A549 (cell line): ENCODE data around the gene HIKESHI. TPM values are rescaled to one million over a fixed set of nuclear protein-coding genes. Genes with fewer than 3 reads are reported as not detected.
A peak's percentile ranks its signal among the peaks of the same experiment; 100 is the strongest.
"Not testable (repeated sequence)": the region's sequence is repeated elsewhere in the genome, so short reads cannot be mapped to it uniquely, and the experiment has no call there.

ENCODE experiments used
- ATAC-seq, 2 experiments: fragments of 200-7000 bp in 1 of 2; fragments of >200 bp in 1 of 2; cut with Nextera tagmentation in 1 of 2; cut with Tn5 transposase in 1 of 2; 3 replicates each; pipeline versions ENCODE4 v1.8.0 to v1.9.1; 2018 to 2020; ENCODE audit warnings: mild to moderate bottlenecking in 1 of 2, moderate library complexity in 1 of 2
- CTCF ChIA-PET: fragments of 300-600 bp; sonication (Branson Sonifier 250); formaldehyde crosslinking; extraction: SDS; loops from one replicate; lab custom pipeline; 2021; ENCODE audit warnings: antibody characterized with exemption, inconsistent platforms; lab: Yijun Ruan, JAX
- POLR2A ChIA-PET: fragments of 350-600 bp; formaldehyde crosslinking; extraction: SDS; loops from one replicate; lab custom pipeline; 2021; ENCODE audit warnings: antibody characterized with exemption, inconsistent platforms; lab: Yijun Ruan, JAX
- DNase-seq, 2 experiments: peaks; one replicate each; pipeline versions ENCODE4 v3.0.0 to v3.0.0-alpha.2; 2011 to 2016; ENCODE audit warnings: low read depth in 1 of 2, low spot score in 1 of 2
- FAIRE-seq: peaks from 2 replicates; lab custom pipeline; 2011; peaks lifted over from hg19 to GRCh38; lab: Jason Lieb, UNC
- H3K27ac ChIP-seq, 2 experiments: fragments of >200 bp; sonication (Bioruptor Twin); formaldehyde crosslinking; 3 replicates each; pipeline ENCODE4 v1.5.1; 2016 to 2017
- H3K4me1 ChIP-seq: fragments of >200 bp; sonication (Bioruptor Twin); formaldehyde crosslinking; 3 replicates; pipeline ENCODE4 v1.6.1; 2016
- H3K4me2 ChIP-seq: fragments of >200 bp; sonication (Bioruptor Twin); formaldehyde crosslinking; 3 replicates; pipeline ENCODE4 v1.6.1; 2016
- H3K4me3 ChIP-seq: fragments of >200 bp; sonication (Bioruptor Twin); formaldehyde crosslinking; 3 replicates; pipeline ENCODE4 v1.5.1; 2016
- H3K9me3 ChIP-seq: fragments of >200 bp; sonication (Bioruptor Twin); formaldehyde crosslinking; 3 replicates; pipeline ENCODE4 v1.6.1; 2016
- CBX8 ChIP-seq: fragments of 200-600 bp; sonication (generic); IDR thresholded peaks from 2 replicates; pipeline ENCODE4 v1.6.1; 2016
- EHF ChIP-seq: fragments of 250-450 bp; sonication (Bioruptor Pico); IDR thresholded peaks from 2 replicates; pipeline ENCODE4 v1.5.0; 2020; ENCODE audit warnings: mild to moderate bottlenecking
- EHMT2 ChIP-seq: fragments of 200-600 bp; sonication (generic); IDR thresholded peaks from 2 replicates; pipeline ENCODE4 v1.6.1; 2016; ENCODE audit warnings: antibody characterized with exemption, low read depth, mild to moderate bottlenecking, moderate library complexity
- EP300 ChIP-seq, 2 experiments: fragments of >200 bp; sonication (Bioruptor Twin); formaldehyde crosslinking; IDR thresholded peaks; 2 replicates in 1 of 2; 3 replicates in 1 of 2; pipeline ENCODE4 v1.6.1; 2016 to 2017
- HEYL ChIP-seq: fragments of 250-450 bp; sonication (Bioruptor Pico); IDR thresholded peaks from 2 replicates; pipeline ENCODE4 v1.8.0; 2021; ENCODE audit warnings: mild to moderate bottlenecking, moderate library complexity
- HOXA7 ChIP-seq: fragments of 250-450 bp; sonication (Bioruptor Pico); IDR thresholded peaks from 2 replicates; pipeline ENCODE4 v1.5.0; 2020; ENCODE audit warnings: mild to moderate bottlenecking, moderate library complexity
- HOXB5 ChIP-seq: fragments of 250-450 bp; sonication (Bioruptor Pico); IDR thresholded peaks from 2 replicates; pipeline ENCODE4 v1.5.0; 2020; ENCODE audit warnings: mild to moderate bottlenecking, moderate library complexity
- MAFK ChIP-seq: fragments of 450-650 bp; IDR thresholded peaks from 2 replicates; pipeline ENCODE4 v1.6.1; 2014; ENCODE audit not compliant: partially characterized antibody
- NFE2L2 ChIP-seq: fragments of 150-350 bp; conservative IDR thresholded peaks from 2 replicates; pipeline ENCODE4 v1.6.1; 2014; ENCODE audit warnings: low read length
- NPAS2 ChIP-seq: fragments of 250-450 bp; sonication (Bioruptor Pico); IDR thresholded peaks from 2 replicates; pipeline ENCODE4 v1.8.0; 2022; ENCODE audit warnings: mild to moderate bottlenecking, moderate library complexity, borderline replicate concordance
- NR3C1 ChIP-seq: fragments of >200 bp; sonication (Bioruptor Twin); formaldehyde crosslinking; IDR thresholded peaks from 3 replicates; pipeline ENCODE4 v1.6.1; 2017
- POLR2A ChIP-seq: IDR thresholded peaks from 2 replicates; pipeline ENCODE4 v1.6.1; 2012; ENCODE audit warnings: mild to moderate bottlenecking, low read length
- RNF2 ChIP-seq: fragments of 200-600 bp; sonication (generic); IDR thresholded peaks from 2 replicates; pipeline ENCODE4 v1.6.1; 2016; ENCODE audit warnings: low read depth, mild to moderate bottlenecking, antibody characterized with exemption, moderate library complexity, borderline replicate concordance
- TFCP2L1 ChIP-seq: fragments of 250-450 bp; sonication (Bioruptor Pico); IDR thresholded peaks from 2 replicates; pipeline ENCODE4 v1.5.0; 2021; ENCODE audit warnings: mild to moderate bottlenecking
- ZC3H11A ChIP-seq: fragments of 450-650 bp; IDR thresholded peaks from 2 replicates; pipeline ENCODE4 v1.6.1; 2014; ENCODE audit warnings: antibody characterized with exemption, mild to moderate bottlenecking
- WGBS: methylation state at CpG from one replicate; pipeline ENCODE4 v1.1.6; 2017; ENCODE audit errors: missing lambda C conversion rate; 5-methylcytosine and 5-hydroxymethylcytosine counted together
- polyA plus RNA-seq, 4 experiments: library from polyadenylated mRNA; depleted of rRNA in 3 of 4; stranded (reverse); fragments of >200 nt; fragmentation: RNase III in 1 of 4; extraction: RNeasy Plus Mini Kit Qiagen cat#74134 plus additional on column Dnase treatment in 1 of 4; gene quantifications; 2 replicates in 3 of 4; 3 replicates in 1 of 4; pipeline ENCODE4 v1.2.3, GENCODE V29; 2011 to 2017
- TF ChIP-seq, protein P1 (sequence below): fragments of 250-450 bp; sonication (Bioruptor Pico); IDR thresholded peaks from 2 replicates; pipeline ENCODE4 v1.5.0; 2021; ENCODE audit warnings: mild to moderate bottlenecking, moderate library complexity, borderline replicate concordance
- TF ChIP-seq, protein P2 (sequence below): fragments of >200 bp; sonication (Bioruptor Twin); formaldehyde crosslinking; IDR thresholded peaks from 3 replicates; pipeline ENCODE4 v1.6.1; 2016
- TF ChIP-seq, protein P3 (sequence below): IDR thresholded peaks from 2 replicates; pipeline ENCODE4 v1.6.1; 2012; ENCODE audit warnings: low read depth, borderline replicate concordance

Gene HIKESHI
- polyA plus RNA-seq, 2 of the 4 experiments (the other 2 are of a cell fraction): 39.6 to 101 TPM

DNA sequence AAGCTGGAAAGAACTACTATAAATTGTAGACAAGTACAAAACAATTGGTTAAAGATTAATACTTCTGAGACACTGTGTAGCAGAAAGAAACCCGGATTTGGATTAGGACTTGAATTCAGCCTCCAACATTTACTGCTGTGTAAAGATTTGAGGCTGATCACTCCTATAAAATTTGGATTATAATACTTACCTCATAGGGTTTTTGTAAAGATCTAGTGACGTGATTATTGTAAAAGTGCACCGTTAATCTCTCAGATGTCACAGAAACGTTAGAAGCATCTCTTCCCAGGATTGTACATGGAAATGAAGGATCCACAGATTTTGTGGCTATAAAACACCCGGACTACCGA lies 323 bp upstream of the HIKESHI start:
- no peaks in the 10 kb centered on the region for H3K9me3 ChIP-seq
- ChIA-PET CTCF (interaction anchor here (1.0 to 2.2 kb wide), 3 partner anchors 10 to 447 kb away, joined by 3 to 18 read pairs (median 4); partner anchors contain the start of gene CCDC83), POLR2A (no interaction called here)
- ATAC-seq (peak in 1 of 2 experiments; percentile 8; a peak in 2 of 6 replicates), FAIRE-seq (no peak), DNase-seq (no peak)
- no peak for TF ChIP-seq RNF2
- TF ChIP-seq EP300 (IDR thresholded peaks at IDR 0.05): no peak
- no peak for TF ChIP-seq EHF (CRISPR knock-in tag)
- no peak for TF ChIP-seq HEYL
- no peak for TF ChIP-seq EHMT2
- peaks cover 15% of the 10 kb centered on the region; the same call in 2 of the 3 replicates for H3K4me1 ChIP-seq
- peak overlapping the region; percentile 43 to 59 for H3K27ac ChIP-seq
- peak overlapping the region; percentile 69 for H3K4me2 ChIP-seq
- H3K4me3 ChIP-seq: peak overlapping the region; percentile 66
- WGBS: under 1% methylated on average over 6 of the region's 6 CpGs

DNA sequence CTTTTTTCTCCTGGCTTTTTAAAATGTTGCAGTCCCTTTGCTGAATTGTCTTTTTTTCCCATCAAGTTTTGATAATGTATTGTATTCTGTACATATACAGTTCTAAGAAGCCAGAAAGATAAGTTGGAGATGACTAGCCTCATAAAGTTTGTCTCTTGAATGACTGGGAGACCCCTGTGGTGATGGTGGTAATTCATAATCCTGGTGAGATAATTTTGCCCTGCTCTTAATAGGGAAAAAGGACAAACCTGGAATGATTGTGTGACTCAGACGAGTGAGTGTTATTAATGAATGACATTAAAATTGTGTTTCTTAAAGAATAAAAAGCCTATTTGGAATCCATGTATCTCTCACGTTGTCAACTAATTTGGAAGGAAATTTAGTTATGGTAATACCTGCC lies 1.2 kb downstream of the HIKESHI start:
- Histone ChIP-seq H3K4me2 (peak overlapping the region; percentile 86), H3K4me3 (peak overlapping the region; percentile 66), H3K9me3 (no peaks in the 10 kb centered on the region), H3K4me1 (peaks cover 15% of the 10 kb centered on the region; the same call in 2 of the 3 replicates), H3K27ac (peak overlapping the region; percentile 83 to 94; a peak in 4 of 6 replicates)
- WGBS: 54% methylated on average over 2 of the region's 2 CpGs
- POLR2A ChIA-PET: no interaction called here
- no peak for DNase-seq
- no peak for FAIRE-seq
- CTCF ChIA-PET: interaction anchor here (1.1 to 1.4 kb wide), 3 partner anchors 11 to 448 kb away, joined by 3 to 6 read pairs (median 4); partner anchors contain the start of gene CCDC83
- no peak for ATAC-seq
- no peak for TF ChIP-seq EHF (CRISPR knock-in tag)
- TF ChIP-seq HOXB5 (CRISPR knock-in tag): no peak
- TF ChIP-seq POLR2A: no peak

DNA sequence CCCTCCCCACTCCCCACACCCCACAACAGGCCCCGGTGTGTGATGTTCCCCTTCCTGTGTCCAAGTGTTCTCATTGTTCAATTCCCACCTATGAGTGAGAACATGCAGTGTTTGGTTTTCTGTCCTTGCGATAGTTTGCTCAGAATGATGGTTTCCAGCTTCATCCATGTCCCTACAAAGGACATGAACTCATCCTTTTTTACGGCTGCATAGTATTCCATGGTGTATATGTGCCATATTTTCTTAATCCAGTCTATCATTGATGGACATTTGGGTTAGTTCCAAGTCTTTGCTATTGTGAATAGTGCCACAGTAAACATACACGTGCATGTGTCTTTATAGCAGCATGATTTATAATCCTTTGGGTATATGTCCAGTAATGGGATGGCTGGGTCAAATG lies 6.7 kb downstream of the HIKESHI start:
- POLR2A ChIA-PET, FAIRE-seq, H3K4me3 ChIP-seq, ATAC-seq, H3K4me2 ChIP-seq, H3K9me3 ChIP-seq, CTCF ChIA-PET, DNase-seq, H3K27ac ChIP-seq, H3K4me1 ChIP-seq: not testable (repeated sequence)
- 93% methylated on average over 4 of the region's 4 CpGs for WGBS

DNA sequence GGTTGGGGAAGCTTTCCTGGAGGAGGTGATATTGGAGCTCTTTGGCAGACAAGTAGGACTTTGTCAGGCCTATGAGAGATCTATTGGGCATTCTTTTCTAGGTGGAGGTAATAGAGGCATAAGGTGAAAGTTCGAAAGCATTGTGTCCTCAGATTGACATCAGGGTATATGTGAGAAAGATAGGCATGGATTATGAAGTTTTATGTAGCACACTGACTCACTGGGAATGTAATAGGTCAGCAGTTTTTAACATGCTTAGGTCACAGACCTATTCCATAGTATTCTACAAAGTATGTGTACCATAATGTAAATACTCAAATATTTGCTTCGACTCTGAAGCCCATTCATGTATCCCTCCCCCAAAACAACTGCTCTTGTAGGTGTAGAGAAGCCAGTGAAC lies 11.8 kb downstream of the HIKESHI start:
- Histone ChIP-seq H3K4me2 (no peak overlapping the region), H3K27ac (no peak overlapping the region), H3K4me1 (no peaks in the 10 kb centered on the region), H3K4me3 (no peak overlapping the region), H3K9me3 (no peaks in the 10 kb centered on the region)
- no peak for FAIRE-seq
- TF ChIP-seq CBX8 (no peak), NR3C1 (no peak), MAFK (peak; percentile 80), HOXB5 (CRISPR knock-in tag) (no peak)
- TF ChIP-seq, protein P1, sequence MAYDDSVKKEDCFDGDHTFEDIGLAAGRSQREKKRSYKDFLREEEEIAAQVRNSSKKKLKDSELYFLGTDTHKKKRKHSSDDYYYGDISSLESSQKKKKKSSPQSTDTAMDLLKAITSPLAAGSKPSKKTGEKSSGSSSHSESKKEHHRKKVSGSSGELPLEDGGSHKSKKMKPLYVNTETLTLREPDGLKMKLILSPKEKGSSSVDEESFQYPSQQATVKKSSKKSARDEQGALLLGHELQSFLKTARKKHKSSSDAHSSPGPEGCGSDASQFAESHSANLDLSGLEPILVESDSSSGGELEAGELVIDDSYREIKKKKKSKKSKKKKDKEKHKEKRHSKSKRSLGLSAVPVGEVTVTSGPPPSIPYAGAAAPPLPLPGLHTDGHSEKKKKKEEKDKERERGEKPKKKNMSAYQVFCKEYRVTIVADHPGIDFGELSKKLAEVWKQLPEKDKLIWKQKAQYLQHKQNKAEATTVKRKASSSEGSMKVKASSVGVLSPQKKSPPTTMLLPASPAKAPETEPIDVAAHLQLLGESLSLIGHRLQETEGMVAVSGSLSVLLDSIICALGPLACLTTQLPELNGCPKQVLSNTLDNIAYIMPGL (CRISPR knock-in tag): no peak
- TF ChIP-seq, protein P2, sequence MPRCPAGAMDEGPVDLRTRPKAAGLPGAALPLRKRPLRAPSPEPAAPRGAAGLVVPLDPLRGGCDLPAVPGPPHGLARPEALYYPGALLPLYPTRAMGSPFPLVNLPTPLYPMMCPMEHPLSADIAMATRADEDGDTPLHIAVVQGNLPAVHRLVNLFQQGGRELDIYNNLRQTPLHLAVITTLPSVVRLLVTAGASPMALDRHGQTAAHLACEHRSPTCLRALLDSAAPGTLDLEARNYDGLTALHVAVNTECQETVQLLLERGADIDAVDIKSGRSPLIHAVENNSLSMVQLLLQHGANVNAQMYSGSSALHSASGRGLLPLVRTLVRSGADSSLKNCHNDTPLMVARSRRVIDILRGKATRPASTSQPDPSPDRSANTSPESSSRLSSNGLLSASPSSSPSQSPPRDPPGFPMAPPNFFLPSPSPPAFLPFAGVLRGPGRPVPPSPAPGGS: no peak
- ChIA-PET CTCF (interaction anchor here (2.0 kb wide), 1 partner anchor 11 kb away, joined by 6 read pairs; the partner anchor contains the start of gene HIKESHI), POLR2A (no interaction called here)
- DNase-seq: no peak
- WGBS: 97% methylated on average over 2 of the region's 2 CpGs
- ATAC-seq: no peak

DNA sequence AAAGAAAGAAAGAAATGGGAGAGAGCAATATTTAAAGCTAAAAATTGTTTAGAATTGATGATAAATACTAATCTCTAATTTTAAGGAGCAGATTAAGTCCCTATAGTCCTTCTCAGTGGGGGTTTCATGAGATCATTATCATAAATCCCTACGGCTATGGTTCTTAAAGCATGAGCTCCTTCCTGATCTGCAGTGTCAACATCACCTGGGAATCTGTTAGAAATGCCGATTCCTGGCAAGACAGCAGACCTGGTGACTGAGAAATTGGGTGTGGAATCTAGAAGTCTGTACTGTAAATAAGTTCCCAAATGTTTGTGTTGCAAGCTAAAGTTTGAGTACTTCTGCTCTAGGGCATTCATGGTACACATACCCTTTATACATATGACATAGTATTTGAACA lies 12.6 kb downstream of the HIKESHI start:
- 89% methylated on average over 2 of the region's 2 CpGs for WGBS
- Histone ChIP-seq H3K4me3 (no peak overlapping the region), H3K9me3 (no peaks in the 10 kb centered on the region), H3K4me2 (no peak overlapping the region), H3K27ac (no peak overlapping the region), H3K4me1 (no peaks in the 10 kb centered on the region)
- ChIA-PET POLR2A (no interaction called here), CTCF (interaction anchor here (0.9 to 2.0 kb wide), 3 partner anchors 10 to 397 kb away, joined by 3 to 6 read pairs (median 3); partner anchors contain the start of gene HIKESHI)
- TF ChIP-seq, protein P3, sequence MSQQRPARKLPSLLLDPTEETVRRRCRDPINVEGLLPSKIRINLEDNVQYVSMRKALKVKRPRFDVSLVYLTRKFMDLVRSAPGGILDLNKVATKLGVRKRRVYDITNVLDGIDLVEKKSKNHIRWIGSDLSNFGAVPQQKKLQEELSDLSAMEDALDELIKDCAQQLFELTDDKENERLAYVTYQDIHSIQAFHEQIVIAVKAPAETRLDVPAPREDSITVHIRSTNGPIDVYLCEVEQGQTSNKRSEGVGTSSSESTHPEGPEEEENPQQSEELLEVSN: no peak
- TF ChIP-seq NFE2L2: no peak
- TF ChIP-seq EHF (CRISPR knock-in tag): no peak
- no peak for TF ChIP-seq NR3C1
- no peak for TF ChIP-seq TFCP2L1
- TF ChIP-seq ZC3H11A: no peak
- no peak for TF ChIP-seq HOXA7 (CRISPR knock-in tag)
- no peak for TF ChIP-seq HEYL
- TF ChIP-seq NPAS2 (CRISPR knock-in tag): no peak
- no peak for TF ChIP-seq HOXB5 (CRISPR knock-in tag)
- ATAC-seq: no peak
- FAIRE-seq: no peak
- DNase-seq: no peak
